Endothelial cell of umbilical vein (primary cell): Measurements from ENCODE around the gene DLEC1. TPM values are rescaled to one million over a fixed set of nuclear protein-coding genes. Genes with fewer than 3 reads are reported as not detected.

Source experiments
- BruUV-seq: library from RNA; stranded (reverse); fragments of 400-500 nt; replicated peaks from 2 replicates; lab custom pipeline; 2021; lab: Mats Ljungman, UMichigan
- CTCF ChIA-PET: fragments of 300-600, 350-600 bp; sonication (Branson Sonifier 250); formaldehyde crosslinking; loops from one replicate; lab custom pipeline; 2021; ENCODE audit warnings: antibody characterized with exemption, inconsistent platforms; lab: Charles Lee
- POLR2A ChIA-PET: fragments of 300-600, 350-600 bp; sonication (Branson Sonifier 250); formaldehyde crosslinking; loops from one replicate; lab custom pipeline; 2021; ENCODE audit warnings: antibody characterized with exemption, inconsistent platforms; lab: Charles Lee
- DNase-seq: peaks from one replicate; pipeline ENCODE4 v3.0.0-alpha.2; 2011; ENCODE audit warnings: low read depth, low spot score
- FAIRE-seq: peaks from 2 replicates; lab custom pipeline; 2011; peaks lifted over from hg19 to GRCh38; lab: Jason Lieb, UNC
- H2AFZ ChIP-seq: 2 replicates; pipeline ENCODE4 v1.6.0; 2012; ENCODE audit warnings: low read depth, low read length, control low read depth, inconsistent platforms
- H3K27ac ChIP-seq: 2 replicates; pipeline ENCODE4 v1.5.1; 2011; ENCODE audit warnings: low read depth, mild to moderate bottlenecking, control low read depth, low read length, moderate library complexity; ENCODE audit not compliant: insufficient read depth
- H3K27me3 ChIP-seq, 2 experiments: 2 replicates each; pipeline versions ENCODE4 v1.6.0 to v1.6.1; 2011; ENCODE audit warnings: low read length in 2 of 2, mixed read lengths in 1 of 2; ENCODE audit not compliant: control insufficient read depth in 2 of 2, insufficient read depth in 2 of 2
- H3K36me3 ChIP-seq, 2 experiments: 2 replicates in 1 of 2; 3 replicates in 1 of 2; pipeline ENCODE4 v1.5.1; 2011; ENCODE audit warnings: low read length in 2 of 2, mild to moderate bottlenecking in 1 of 2, moderate library complexity in 1 of 2; ENCODE audit not compliant: control insufficient read depth in 2 of 2, insufficient read depth in 2 of 2; ENCODE audit errors: extremely low read depth in 1 of 2
- H3K4me1 ChIP-seq: 3 replicates; pipeline ENCODE4 v1.5.1; 2011; ENCODE audit warnings: mild to moderate bottlenecking, low read length; ENCODE audit not compliant: control insufficient read depth, insufficient read depth; ENCODE audit errors: extremely low read depth
- H3K4me2 ChIP-seq: 2 replicates; pipeline ENCODE4 v1.6.1; 2011; ENCODE audit warnings: low read length, control low read depth, mixed read lengths; ENCODE audit not compliant: insufficient read depth
- H3K4me3 ChIP-seq, 3 experiments: fragments of 200-600 bp in 1 of 3; sonication (generic), shearing (Covaris generic) in 1 of 3; replicated peaks in 1 of 3; 2 replicates each; pipeline ENCODE4 v1.5.1; 2011 to 2016; ENCODE audit warnings: control low read depth in 3 of 3, low read length in 3 of 3, mild to moderate bottlenecking in 2 of 3, inconsistent platforms in 1 of 3, low read depth in 1 of 3, moderate library complexity in 1 of 3; ENCODE audit not compliant: insufficient read depth in 1 of 3
- H3K79me2 ChIP-seq: 2 replicates; pipeline ENCODE4 v1.6.0; 2012; ENCODE audit warnings: low read length, inconsistent platforms; ENCODE audit not compliant: control insufficient read depth, insufficient read depth
- H3K9ac ChIP-seq: replicated peaks from 2 replicates; pipeline ENCODE3; 2011; ENCODE audit warnings: low read length, control low read depth; ENCODE audit not compliant: insufficient read depth; ENCODE audit errors: extremely low read depth
- H3K9me1 ChIP-seq: replicated peaks from 3 replicates; pipeline ENCODE4 v1.6.0; 2011; ENCODE audit warnings: mild to moderate bottlenecking, low read length; ENCODE audit not compliant: control insufficient read depth, insufficient read depth; ENCODE audit errors: extremely low read depth
- H3K9me3 ChIP-seq: replicated peaks from 2 replicates; pipeline ENCODE4 v1.5.1; 2012; ENCODE audit warnings: low read length, inconsistent platforms; ENCODE audit not compliant: control insufficient read depth, insufficient read depth
- H4K20me1 ChIP-seq: replicated peaks from 2 replicates; pipeline ENCODE3; 2011; ENCODE audit warnings: mild to moderate bottlenecking, low read length; ENCODE audit not compliant: control insufficient read depth, insufficient read depth; ENCODE audit errors: extremely low read depth
- CTCF ChIP-seq, 2 donors: IDR thresholded peaks; 1 replicate in 1 of 2; 2 replicates in 1 of 2; pipeline ENCODE4 v1.5.1; 2011; ENCODE audit warnings: low read length in 2 of 2, mild to moderate bottlenecking in 2 of 2, moderate library complexity in 2 of 2, control low read depth in 1 of 2, inconsistent platforms in 1 of 2, low read depth in 1 of 2; ENCODE audit not compliant: insufficient read depth in 1 of 2; ENCODE audit errors: extremely low read depth in 1 of 2
- EZH2 ChIP-seq: IDR thresholded peaks from 2 replicates; pipeline ENCODE4 v1.6.1; 2012; ENCODE audit warnings: borderline replicate concordance, low read depth, mild to moderate bottlenecking, moderate library complexity, low read length, inconsistent platforms; ENCODE audit not compliant: severe bottlenecking
- FOS ChIP-seq: IDR thresholded peaks from 2 replicates; pipeline ENCODE4 v1.6.1; 2011; ENCODE audit warnings: mild to moderate bottlenecking, low read length, moderate library complexity, borderline replicate concordance; ENCODE audit not compliant: insufficient read depth
- GATA2 ChIP-seq: IDR thresholded peaks from 2 replicates; pipeline ENCODE4 v1.7.0; 2011; ENCODE audit warnings: low read depth, mild to moderate bottlenecking, moderate library complexity, mixed read lengths, low read length; ENCODE audit not compliant: insufficient read length, insufficient read depth
- JUN ChIP-seq: IDR thresholded peaks from 2 replicates; pipeline ENCODE4 v1.6.1; 2011; ENCODE audit warnings: borderline replicate concordance, low read depth; ENCODE audit not compliant: insufficient read length, insufficient read depth
- MAX ChIP-seq: IDR thresholded peaks from 2 replicates; pipeline ENCODE4 v1.6.1; 2011; ENCODE audit not compliant: insufficient read depth, insufficient read length
- MYC ChIP-seq: IDR thresholded peaks from one replicate; pipeline ENCODE4 v1.6.1; 2011; ENCODE audit warnings: mild to moderate bottlenecking, low read depth, low read length
- POLR2A ChIP-seq: IDR thresholded peaks from 2 replicates; pipeline ENCODE4 v1.6.1; 2012; ENCODE audit warnings: low read depth, mild to moderate bottlenecking, control low read depth, low read length
- POLR2AphosphoS5 ChIP-seq: IDR thresholded peaks from 2 replicates; pipeline ENCODE4 v1.6.1; 2012; ENCODE audit warnings: low read depth, mild to moderate bottlenecking, control low read depth, low read length, moderate library complexity; ENCODE audit not compliant: insufficient read depth
- dilution Hi-C: fragments of 300-500 bp; cut with MboI; formaldehyde crosslinking; loops from one replicate; pipeline ENCODE4 v1.15.0; 2019; ENCODE audit warnings: low sequenced_read_pairs; ENCODE audit not compliant: extremely low pct_ligation_motif_present
- intact Hi-C: fragments of 100-400 bp; cut with micrococcal nuclease; formaldehyde crosslinking; loops from one replicate; pipeline ENCODE4 v1.10.0; 2022
- polyA plus RNA-seq, 4 experiments: library from polyadenylated mRNA; depleted of rRNA in 3 of 4; stranded (reverse) in 3 of 4; unstranded in 1 of 4; fragments of >200 nt; gene quantifications; 2 replicates each; pipeline versions ENCODE4 v1.2.1 to v1.2.3, GENCODE V29; 2011 to 2012; ENCODE audit warnings: missing spikeins in 1 of 4
- total RNA-seq: library from RNA; stranded (reverse); gene quantifications from 2 replicates; pipeline ENCODE4 v1.2.3, GENCODE V29; 2021

The DLEC1 gene
- total and polyA plus RNA-seq, 2 donors (not counting 3 experiments of a cell fraction or from before 2014, with no cell fraction given), result not detected

- Histone ChIP-seq H3K9me1 (no peaks in the 10 kb centered on the region), H3K79me2 (no peaks in the 10 kb centered on the region), H3K4me1 (peaks cover 10% of the 10 kb centered on the region), H2AFZ (no peak overlapping the region), H3K36me3 (peaks cover 0 to 2% of the 10 kb centered on the region in 2 experiments), H4K20me1 (no peaks in the 10 kb centered on the region), H3K4me2 (no peak overlapping the region), H3K4me3 (no peak overlapping the region), H3K27ac (no peak overlapping the region), H3K9me3 (no peaks in the 10 kb centered on the region), H3K27me3 (no peaks in the 10 kb centered on the region), H3K9ac (no peak overlapping the region)
- CTCF ChIA-PET, result interaction anchor here (0.8 to 1.1 kb wide), 2 partner anchors 19 to 26 kb away, joined by 4 to 5 read pairs; no protein-coding TSS in a partner anchor
- intact Hi-C loops, result no loop called here
- dilution Hi-C loops, result no loop called here
- TF ChIP-seq FOS, result no peak
- no peak for TF ChIP-seq POLR2AphosphoS5
- TF ChIP-seq CTCF (IDR thresholded peaks at IDR 0.05; ENCODE audit: extremely low read depth in 1 of 2, insufficient read depth in 1 of 2, low read depth in 1 of 2, low read length in 2 of 2), result no peak
- TF ChIP-seq EZH2, result no peak
- TF ChIP-seq MAX, result no peak
- TF ChIP-seq JUN, result no peak
- no peak for TF ChIP-seq POLR2A
- TF ChIP-seq GATA2, result no peak
- no peak for TF ChIP-seq MYC
- no peak for FAIRE-seq
- POLR2A ChIA-PET, result no interaction called here
- DNase-seq, result no peak
- no TSS peak for BruUV-seq
Measured at GRCh38 chr3:38022896-38023709, 15.9 kb upstream of the DLEC1 start.
